Nephron progenitor cell (in vitro differentiated cells): Measurements from ENCODE around the gene RARA.

ENCODE experiments used
- DNase-seq: peaks from one replicate; pipeline ENCODE4 v3.0.0; 2021
- H3K27ac Mint-ChIP-seq: 2 replicates; pipeline ENCODE4 v1.8.0; 2021; ENCODE audit warnings: mild to moderate bottlenecking, moderate library complexity, mixed read lengths
- H3K27me3 Mint-ChIP-seq: 2 replicates; pipeline ENCODE4 v1.8.0; 2021; ENCODE audit warnings: mild to moderate bottlenecking, low read depth, mixed read lengths; ENCODE audit not compliant: poor library complexity
- H3K36me3 Mint-ChIP-seq: 2 replicates; pipeline ENCODE4 v1.8.0; 2021; ENCODE audit warnings: low read depth, mixed read lengths
- H3K4me1 Mint-ChIP-seq: 2 replicates; pipeline ENCODE4 v1.8.0; 2021; ENCODE audit warnings: mixed read lengths
- H3K4me3 Mint-ChIP-seq: 2 replicates; pipeline ENCODE4 v1.8.0; 2021; ENCODE audit warnings: mild to moderate bottlenecking, moderate library complexity, mixed read lengths
- H3K9me3 Mint-ChIP-seq: 2 replicates; pipeline ENCODE4 v1.8.0; 2021; ENCODE audit warnings: mild to moderate bottlenecking, moderate library complexity, mixed read lengths
- TF ChIP-seq, protein P1 (sequence below): fragments of 200-600 bp; sonication (generic); IDR thresholded peaks from 2 replicates; pipeline ENCODE4 v1.5.0; 2021; ENCODE audit warnings: antibody characterized with exemption

Gene RARA

DNA sequence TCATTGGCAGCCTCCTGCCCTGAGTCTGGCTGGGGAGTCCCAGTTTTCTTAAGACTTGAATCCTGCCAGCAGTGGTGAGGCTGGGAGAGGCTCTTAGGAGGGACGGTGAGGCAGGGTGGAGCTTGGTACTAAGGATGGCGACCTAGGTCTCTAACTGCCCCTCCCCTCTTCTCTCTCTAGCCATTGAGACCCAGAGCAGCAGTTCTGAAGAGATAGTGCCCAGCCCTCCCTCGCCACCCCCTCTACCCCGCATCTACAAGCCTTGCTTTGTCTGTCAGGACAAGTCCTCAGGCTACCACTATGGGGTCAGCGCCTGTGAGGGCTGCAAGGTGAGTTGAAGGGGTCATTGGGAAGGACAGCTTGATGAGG is 39.1 kb downstream of the RARA start:
- Mint-ChIP-seq H3K9me3 (no peaks in the 10 kb centered on the region), H3K27me3 (no peaks in the 10 kb centered on the region), H3K36me3 (peaks cover 26% of the 10 kb centered on the region), H3K27ac (peak overlapping the region; percentile 94), H3K4me1 (peaks cover 91% of the 10 kb centered on the region), H3K4me3 (peak overlapping the region; percentile 95)
- no peak for DNase-seq
- TF ChIP-seq, protein P1, sequence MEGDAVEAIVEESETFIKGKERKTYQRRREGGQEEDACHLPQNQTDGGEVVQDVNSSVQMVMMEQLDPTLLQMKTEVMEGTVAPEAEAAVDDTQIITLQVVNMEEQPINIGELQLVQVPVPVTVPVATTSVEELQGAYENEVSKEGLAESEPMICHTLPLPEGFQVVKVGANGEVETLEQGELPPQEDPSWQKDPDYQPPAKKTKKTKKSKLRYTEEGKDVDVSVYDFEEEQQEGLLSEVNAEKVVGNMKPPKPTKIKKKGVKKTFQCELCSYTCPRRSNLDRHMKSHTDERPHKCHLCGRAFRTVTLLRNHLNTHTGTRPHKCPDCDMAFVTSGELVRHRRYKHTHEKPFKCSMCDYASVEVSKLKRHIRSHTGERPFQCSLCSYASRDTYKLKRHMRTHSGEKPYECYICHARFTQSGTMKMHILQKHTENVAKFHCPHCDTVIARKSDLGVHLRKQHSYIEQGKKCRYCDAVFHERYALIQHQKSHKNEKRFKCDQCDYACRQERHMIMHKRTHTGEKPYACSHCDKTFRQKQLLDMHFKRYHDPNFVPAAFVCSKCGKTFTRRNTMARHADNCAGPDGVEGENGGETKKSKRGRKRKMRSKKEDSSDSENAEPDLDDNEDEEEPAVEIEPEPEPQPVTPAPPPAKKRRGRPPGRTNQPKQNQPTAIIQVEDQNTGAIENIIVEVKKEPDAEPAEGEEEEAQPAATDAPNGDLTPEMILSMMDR: no peak

DNA sequence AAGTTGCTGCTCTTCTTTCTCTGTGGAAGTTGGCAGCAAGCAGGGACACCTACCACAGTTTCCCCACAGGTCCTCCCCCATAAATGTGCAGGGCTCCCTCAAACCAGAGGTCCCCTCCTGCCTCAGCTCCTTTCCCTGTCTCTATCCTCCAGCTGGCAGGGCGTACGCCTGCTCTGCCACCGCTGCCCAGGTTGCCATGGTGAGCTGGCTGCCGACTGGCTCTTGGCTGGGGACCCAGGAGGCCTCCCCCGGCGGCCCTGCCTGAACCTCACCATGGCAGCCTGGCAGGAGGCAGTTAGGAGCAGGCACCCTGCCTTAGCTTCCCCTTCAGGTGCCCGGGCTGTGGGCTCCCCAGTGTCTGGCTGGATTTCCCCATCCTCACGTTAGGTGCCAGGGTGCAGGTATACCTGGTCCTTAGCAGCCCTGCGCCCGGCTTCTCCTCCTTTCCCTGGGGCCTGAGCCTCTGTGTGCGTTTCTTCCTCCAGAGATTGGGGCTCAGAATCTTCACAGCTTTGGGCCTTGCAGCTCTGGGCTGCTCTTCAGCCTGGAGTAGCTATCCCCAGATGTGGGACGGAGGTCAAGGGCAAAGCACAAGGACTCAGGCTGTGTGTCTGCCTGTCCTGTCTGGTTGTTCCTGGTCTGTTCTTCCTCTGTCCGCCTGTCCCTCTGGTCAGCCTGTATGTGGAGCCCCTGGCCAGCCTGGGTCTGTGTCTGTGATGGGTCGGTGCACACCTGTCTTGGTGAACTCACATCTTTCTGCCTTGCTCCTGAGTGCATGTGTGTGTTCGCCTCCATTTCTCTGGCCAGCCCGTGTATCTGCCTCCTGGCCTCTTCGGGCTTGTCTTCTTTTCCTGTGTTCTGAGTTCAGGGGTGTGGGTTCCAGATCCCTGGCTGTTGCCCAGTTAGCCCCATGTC is 39.8 kb downstream of the RARA start:
- H3K4me1 Mint-ChIP-seq: peaks cover 91% of the 10 kb centered on the region
- no peak for DNase-seq
- H3K27ac Mint-ChIP-seq: peak overlapping the region; percentile 100
- no peaks in the 10 kb centered on the region for H3K9me3 Mint-ChIP-seq
- H3K36me3 Mint-ChIP-seq: peaks cover 26% of the 10 kb centered on the region
- peak overlapping the region; percentile 73 for H3K4me3 Mint-ChIP-seq
- TF ChIP-seq, protein P1: no peak
- no peaks in the 10 kb centered on the region for H3K27me3 Mint-ChIP-seq

GRCh38 chr17:40349477-40349894 is 40.5 kb downstream of the RARA start:
- Mint-ChIP-seq H3K27ac (peak overlapping the region; percentile 100), H3K4me3 (peak overlapping the region; percentile 73)

DNA sequence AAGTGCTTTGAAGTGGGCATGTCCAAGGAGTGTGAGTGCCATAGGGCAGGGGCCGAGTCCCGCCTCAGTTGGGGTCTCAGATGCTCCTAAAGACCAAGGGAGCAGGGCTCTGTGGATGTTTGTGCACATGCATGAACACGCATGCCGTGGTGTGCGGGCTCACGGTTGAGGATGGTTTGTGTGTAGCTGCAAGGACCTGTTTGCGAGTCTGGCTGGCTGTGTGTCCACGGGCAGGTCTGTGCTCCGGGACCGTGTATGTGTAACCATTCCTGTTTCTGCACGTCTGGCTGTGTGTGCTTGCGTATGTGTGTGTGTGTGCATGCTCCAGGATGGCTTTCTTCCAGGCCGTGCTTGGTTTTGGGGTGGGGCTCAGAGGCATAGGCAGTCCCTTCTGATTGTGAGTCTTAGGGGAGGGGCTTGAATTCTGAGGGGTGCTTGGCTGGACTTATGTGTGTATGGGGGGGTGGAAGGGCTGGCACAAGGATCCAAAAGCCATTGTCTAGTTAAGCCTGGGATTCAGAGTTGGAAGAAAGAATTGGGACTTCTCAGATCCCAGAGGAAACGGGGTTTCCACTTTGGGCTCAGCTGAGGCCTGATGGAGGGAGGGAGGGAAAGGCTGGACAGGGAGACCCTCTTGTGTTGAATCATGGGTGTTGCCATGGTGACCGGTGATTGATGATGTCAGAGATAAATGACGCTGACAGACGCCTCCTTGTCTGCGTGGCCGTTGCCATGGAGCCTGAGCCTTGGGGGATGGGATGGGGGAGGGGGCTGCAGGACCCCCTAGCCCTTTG is 41.1 kb downstream of the RARA start:
- Mint-ChIP-seq H3K27me3 (no peaks in the 10 kb centered on the region), H3K4me3 (peak overlapping the region; percentile 73), H3K27ac (peak overlapping the region; percentile 100), H3K4me1 (peaks cover 91% of the 10 kb centered on the region), H3K36me3 (peaks cover 34% of the 10 kb centered on the region), H3K9me3 (no peaks in the 10 kb centered on the region)
- TF ChIP-seq, protein P1: no peak
- DNase-seq: peak; percentile 94

More at GRCh38 chr17:40349477-40349894, 40.5 kb downstream of the RARA start:
- TF ChIP-seq, protein P1: no peak
- no peaks in the 10 kb centered on the region for H3K9me3 Mint-ChIP-seq
- peaks cover 89% of the 10 kb centered on the region for H3K4me1 Mint-ChIP-seq
- no peak for DNase-seq
- no peaks in the 10 kb centered on the region for H3K27me3 Mint-ChIP-seq
- H3K36me3 Mint-ChIP-seq: peaks cover 31% of the 10 kb centered on the region

DNA sequence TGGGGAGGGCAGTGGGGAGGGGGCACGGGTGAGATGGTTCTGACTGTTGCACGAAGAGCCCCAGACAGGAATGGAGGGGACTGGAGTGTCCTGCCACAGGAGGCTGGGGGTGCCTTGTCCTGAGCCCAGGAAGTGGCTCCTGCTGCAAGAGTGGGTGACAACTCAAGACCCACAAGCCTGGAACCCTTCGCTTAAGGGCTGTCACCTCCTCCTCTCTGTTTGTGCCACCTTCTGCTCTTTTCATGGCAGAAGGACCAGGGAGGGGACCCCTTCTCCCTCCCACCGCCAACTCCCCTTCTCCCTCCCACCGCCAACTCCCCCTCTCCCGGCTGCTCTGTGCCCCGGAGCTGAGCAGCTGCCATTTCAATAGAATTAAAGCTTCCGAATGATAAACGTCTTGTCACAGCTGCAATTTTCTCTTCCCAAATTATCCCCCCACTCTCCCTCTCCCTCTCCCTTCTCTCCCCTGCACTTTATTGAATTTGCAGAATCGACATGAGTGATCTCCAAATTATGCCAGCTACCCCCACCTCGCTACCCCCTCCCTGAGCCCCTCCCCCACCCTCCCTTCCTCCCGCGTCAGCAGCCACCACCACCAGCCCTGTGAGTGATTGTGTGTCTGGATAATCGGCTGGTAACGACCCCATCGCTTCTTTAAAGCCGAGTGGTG is 41.8 kb downstream of the RARA start:
- peaks cover 38% of the 10 kb centered on the region for H3K36me3 Mint-ChIP-seq
- H3K27me3 Mint-ChIP-seq: no peaks in the 10 kb centered on the region
- TF ChIP-seq, protein P1: no peak
- H3K4me1 Mint-ChIP-seq: peaks cover 96% of the 10 kb centered on the region
- DNase-seq: peak; percentile 52
- H3K9me3 Mint-ChIP-seq: no peaks in the 10 kb centered on the region
- H3K27ac Mint-ChIP-seq: peak overlapping the region; percentile 100
- H3K4me3 Mint-ChIP-seq: peak overlapping the region; percentile 73
